Measurements from ENCODE around the gene KIAA0930. TPM values are rescaled to one million over a fixed set of nuclear protein-coding genes. Genes with fewer than 3 reads are reported as not detected.

The KIAA0930 gene
- total RNA-seq, 1 experiment from 2014 or later: 54.8 TPM

DNA sequence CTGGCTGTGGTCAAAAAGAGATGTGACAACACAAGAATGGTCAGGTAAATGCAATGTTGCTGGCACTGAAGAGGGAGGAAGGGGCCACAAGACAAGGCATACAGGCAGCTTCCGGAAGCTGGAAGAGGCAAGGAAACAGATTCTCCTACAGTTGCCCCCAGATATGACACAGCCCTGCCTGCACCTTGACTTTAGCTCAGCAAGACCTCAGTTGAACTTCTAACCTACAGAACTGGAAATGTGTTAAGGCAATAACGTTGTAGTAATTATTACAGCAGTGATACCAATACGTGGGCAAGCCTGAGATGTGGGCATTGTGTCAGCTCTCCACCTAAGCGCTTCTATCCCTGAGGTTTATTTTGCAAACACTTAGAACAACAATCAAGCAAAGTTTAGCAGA, 4.2 kb upstream of the KIAA0930 start:
- intact Hi-C loops (cut with micrococcal nuclease; ENCODE audit: unreplicated experiment): no loop called here
- Histone ChIP-seq H3K27me3 (replicated peaks; ENCODE audit: insufficient read depth, low read depth, low read length, poor library complexity) (no peaks in the 10 kb centered on the region), H3K27ac (ENCODE audit: low read depth, low read length, poor library complexity, severe bottlenecking) (no peak overlapping the region), H3K9me3 (ENCODE audit: low read depth, low read length, poor library complexity, severe bottlenecking) (no peaks in the 10 kb centered on the region), H3K4me3 (ENCODE audit: low read depth, low read length, poor library complexity, severe bottlenecking) (no peak overlapping the region), H3K36me3 (ENCODE audit: insufficient read depth, low read length, poor library complexity, severe bottlenecking) (no peaks in the 10 kb centered on the region), H3K4me1 (ENCODE audit: insufficient read depth, low read length, poor library complexity, severe bottlenecking) (peaks cover 6% of the 10 kb centered on the region)
- BruUV-seq (replicated peaks): no TSS peak
- TF ChIP-seq, protein P1, sequence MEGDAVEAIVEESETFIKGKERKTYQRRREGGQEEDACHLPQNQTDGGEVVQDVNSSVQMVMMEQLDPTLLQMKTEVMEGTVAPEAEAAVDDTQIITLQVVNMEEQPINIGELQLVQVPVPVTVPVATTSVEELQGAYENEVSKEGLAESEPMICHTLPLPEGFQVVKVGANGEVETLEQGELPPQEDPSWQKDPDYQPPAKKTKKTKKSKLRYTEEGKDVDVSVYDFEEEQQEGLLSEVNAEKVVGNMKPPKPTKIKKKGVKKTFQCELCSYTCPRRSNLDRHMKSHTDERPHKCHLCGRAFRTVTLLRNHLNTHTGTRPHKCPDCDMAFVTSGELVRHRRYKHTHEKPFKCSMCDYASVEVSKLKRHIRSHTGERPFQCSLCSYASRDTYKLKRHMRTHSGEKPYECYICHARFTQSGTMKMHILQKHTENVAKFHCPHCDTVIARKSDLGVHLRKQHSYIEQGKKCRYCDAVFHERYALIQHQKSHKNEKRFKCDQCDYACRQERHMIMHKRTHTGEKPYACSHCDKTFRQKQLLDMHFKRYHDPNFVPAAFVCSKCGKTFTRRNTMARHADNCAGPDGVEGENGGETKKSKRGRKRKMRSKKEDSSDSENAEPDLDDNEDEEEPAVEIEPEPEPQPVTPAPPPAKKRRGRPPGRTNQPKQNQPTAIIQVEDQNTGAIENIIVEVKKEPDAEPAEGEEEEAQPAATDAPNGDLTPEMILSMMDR (conservative IDR thresholded peaks at IDR 0.05; ENCODE audit: low read depth, low read length): no peak
- TF ChIP-seq EZH2 (IDR thresholded peaks at IDR 0.05; ENCODE audit: borderline replicate concordance, low read depth, low read length, poor library complexity, severe bottlenecking): no peak
- CTCF ChIA-PET: interaction anchor here (0.5 kb wide), 1 partner anchor 122 kb away, joined by 3 read pairs; no protein-coding TSS in a partner anchor
- POLR2A ChIA-PET (ENCODE audit: low non-redundant PET): no interaction called here
- DNase-seq (ENCODE audit: low spot score): no peak

DNA sequence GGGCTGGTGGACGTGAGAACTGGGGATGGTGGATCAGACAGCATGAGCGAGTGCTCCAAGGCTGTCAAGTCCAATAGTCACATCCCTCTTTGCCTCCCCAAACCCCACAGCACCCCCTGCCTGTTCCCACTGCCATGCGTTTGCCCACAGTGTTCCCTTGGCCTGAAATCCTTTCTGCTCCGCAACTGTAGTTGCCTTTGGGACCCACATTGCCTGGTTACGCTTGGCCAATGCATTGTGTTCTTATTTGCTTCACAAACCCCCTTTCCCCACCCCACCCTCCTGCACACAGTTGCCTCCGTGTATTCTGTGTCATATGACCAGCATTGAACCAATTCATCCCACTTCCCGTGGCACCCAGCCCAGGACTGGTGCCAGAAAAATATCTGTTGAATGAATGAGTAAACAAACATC, 2.1 kb upstream of the KIAA0930 start:
- Histone ChIP-seq H3K4me3 (ENCODE audit: low read depth, low read length, poor library complexity, severe bottlenecking) (no peak overlapping the region), H3K27ac (ENCODE audit: low read depth, low read length, poor library complexity, severe bottlenecking) (no peak overlapping the region), H3K36me3 (ENCODE audit: insufficient read depth, low read length, poor library complexity, severe bottlenecking) (no peaks in the 10 kb centered on the region), H3K4me1 (ENCODE audit: insufficient read depth, low read length, poor library complexity, severe bottlenecking) (peaks cover 14% of the 10 kb centered on the region), H3K27me3 (replicated peaks; ENCODE audit: insufficient read depth, low read depth, low read length, poor library complexity) (no peaks in the 10 kb centered on the region), H3K9me3 (ENCODE audit: low read depth, low read length, poor library complexity, severe bottlenecking) (no peaks in the 10 kb centered on the region)
- DNase-seq (ENCODE audit: low spot score): peak; percentile 26
- TF ChIP-seq, protein P1 (conservative IDR thresholded peaks at IDR 0.05; ENCODE audit: low read depth, low read length): peak; percentile 41; the same call in 1 of the 2 replicates
- TF ChIP-seq EZH2 (IDR thresholded peaks at IDR 0.05; ENCODE audit: borderline replicate concordance, low read depth, low read length, poor library complexity, severe bottlenecking): no peak
- POLR2A ChIA-PET (ENCODE audit: low non-redundant PET): no interaction called here
- no TSS peak for BruUV-seq (replicated peaks)
- CTCF ChIA-PET: no interaction called here
- intact Hi-C loops (cut with micrococcal nuclease; ENCODE audit: unreplicated experiment): no loop called here

DNA sequence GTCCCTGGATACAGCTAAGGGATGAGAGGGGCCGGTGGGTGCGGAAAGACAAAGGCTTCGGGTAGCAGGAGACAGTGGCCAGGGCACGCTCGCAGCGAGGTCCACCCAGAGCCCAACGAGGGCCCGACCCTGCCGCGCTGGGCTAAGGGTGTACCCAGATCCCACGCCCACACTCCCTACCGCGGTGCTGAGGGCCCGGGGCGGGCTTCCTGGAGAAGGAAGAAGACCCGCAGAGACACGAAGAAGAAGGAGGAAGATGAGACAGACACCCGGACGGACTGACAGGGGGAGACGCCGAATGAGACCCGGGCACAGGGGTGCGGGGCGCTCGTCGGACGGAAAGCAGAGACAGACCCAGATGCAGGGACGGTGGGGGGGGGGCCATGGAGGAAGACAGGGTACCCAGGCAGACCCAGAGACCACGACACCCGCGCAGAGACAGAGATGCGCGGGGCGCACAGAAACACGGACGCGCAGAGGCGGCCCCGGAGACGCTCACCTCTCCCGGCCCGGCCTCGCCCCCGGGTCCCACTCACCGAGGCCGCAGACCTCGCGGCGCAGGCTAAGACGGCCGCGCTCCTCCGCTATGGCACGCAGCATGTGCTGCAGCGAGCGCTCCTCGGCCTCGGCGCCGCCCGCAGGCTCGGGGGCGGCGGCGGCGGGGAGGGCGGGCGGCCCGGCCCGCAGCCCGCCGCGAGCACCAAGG, 437 bp downstream of the KIAA0930 start:
- POLR2A ChIA-PET (ENCODE audit: low non-redundant PET): no interaction called here
- DNase-seq (ENCODE audit: low spot score): peak; percentile 30
- intact Hi-C loops (cut with micrococcal nuclease; ENCODE audit: unreplicated experiment): no loop called here
- no peaks in the 10 kb centered on the region for H3K27me3 ChIP-seq (replicated peaks; ENCODE audit: insufficient read depth, low read depth, low read length, poor library complexity)
- peak overlapping the region; percentile 79 for H3K4me3 ChIP-seq (ENCODE audit: low read depth, low read length, poor library complexity, severe bottlenecking)
- H3K36me3 ChIP-seq (ENCODE audit: insufficient read depth, low read length, poor library complexity, severe bottlenecking): no peaks in the 10 kb centered on the region
- peak overlapping the region; percentile 34 for H3K27ac ChIP-seq (ENCODE audit: low read depth, low read length, poor library complexity, severe bottlenecking)
- no peak for TF ChIP-seq EZH2 (IDR thresholded peaks at IDR 0.05; ENCODE audit: borderline replicate concordance, low read depth, low read length, poor library complexity, severe bottlenecking)
- TF ChIP-seq, protein P1 (conservative IDR thresholded peaks at IDR 0.05; ENCODE audit: low read depth, low read length): no peak
- no peaks in the 10 kb centered on the region for H3K9me3 ChIP-seq (ENCODE audit: low read depth, low read length, poor library complexity, severe bottlenecking)
- H3K4me1 ChIP-seq (ENCODE audit: insufficient read depth, low read length, poor library complexity, severe bottlenecking): peaks cover 14% of the 10 kb centered on the region
- CTCF ChIA-PET: no interaction called here
- no TSS peak for BruUV-seq (replicated peaks)

Data from A673 (cell line).